ENCODE results near the gene FSTL4.

DNA sequence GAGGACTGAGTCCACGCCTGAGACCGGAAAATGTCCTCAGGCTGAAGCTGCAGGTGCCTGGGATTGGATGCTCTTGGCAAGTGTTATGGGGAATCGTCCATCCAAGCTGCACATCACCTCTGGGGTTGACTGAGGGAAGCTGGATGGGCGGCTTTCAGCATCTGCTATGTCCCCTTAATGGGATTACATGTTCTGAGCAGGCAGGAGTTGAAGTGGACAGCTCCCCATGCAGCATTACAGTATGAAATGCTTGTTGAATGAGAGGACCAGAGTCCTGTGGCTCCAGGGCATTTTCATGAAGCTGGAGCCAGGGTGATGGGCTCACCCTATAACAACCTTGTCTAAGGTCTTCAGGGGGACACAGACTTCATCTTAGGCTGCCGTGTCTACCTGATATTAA lies 289.6 kb downstream of the FSTL4 start:
- TF ChIP-seq, protein P1, sequence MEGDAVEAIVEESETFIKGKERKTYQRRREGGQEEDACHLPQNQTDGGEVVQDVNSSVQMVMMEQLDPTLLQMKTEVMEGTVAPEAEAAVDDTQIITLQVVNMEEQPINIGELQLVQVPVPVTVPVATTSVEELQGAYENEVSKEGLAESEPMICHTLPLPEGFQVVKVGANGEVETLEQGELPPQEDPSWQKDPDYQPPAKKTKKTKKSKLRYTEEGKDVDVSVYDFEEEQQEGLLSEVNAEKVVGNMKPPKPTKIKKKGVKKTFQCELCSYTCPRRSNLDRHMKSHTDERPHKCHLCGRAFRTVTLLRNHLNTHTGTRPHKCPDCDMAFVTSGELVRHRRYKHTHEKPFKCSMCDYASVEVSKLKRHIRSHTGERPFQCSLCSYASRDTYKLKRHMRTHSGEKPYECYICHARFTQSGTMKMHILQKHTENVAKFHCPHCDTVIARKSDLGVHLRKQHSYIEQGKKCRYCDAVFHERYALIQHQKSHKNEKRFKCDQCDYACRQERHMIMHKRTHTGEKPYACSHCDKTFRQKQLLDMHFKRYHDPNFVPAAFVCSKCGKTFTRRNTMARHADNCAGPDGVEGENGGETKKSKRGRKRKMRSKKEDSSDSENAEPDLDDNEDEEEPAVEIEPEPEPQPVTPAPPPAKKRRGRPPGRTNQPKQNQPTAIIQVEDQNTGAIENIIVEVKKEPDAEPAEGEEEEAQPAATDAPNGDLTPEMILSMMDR (IDR thresholded peaks at IDR 0.05): no peak
- no peak for TF ChIP-seq POLR2A (IDR thresholded peaks at IDR 0.05)

Measured in Peyer's patch (tissue), 4 donors.